Activated CD4-positive, alpha-beta T cell treated with anti-CD3 and anti-CD28 coated beads for 36 hours (primary cell): ENCODE data around the gene NR3C2. TPM values are rescaled to one million over a fixed set of nuclear protein-coding genes. Genes with fewer than 3 reads are reported as not detected.

Source experiments
- ATAC-seq: fragments of 200-7000 bp; cut with Tn5 transposase; one replicate; pipeline ENCODE4 v1.10.0; 2021; ENCODE audit warnings: mild to moderate bottlenecking, moderate library complexity
- CTCF ChIA-PET: fragments of 350-600 bp; sonication (Branson Sonifier 250); formaldehyde crosslinking; loops from one replicate; lab custom pipeline; 2021; ENCODE audit warnings: antibody characterized with exemption; lab: Charles Lee
- POLR2A ChIA-PET: fragments of 350-600 bp; sonication (Branson Sonifier 250); formaldehyde crosslinking; loops from one replicate; lab custom pipeline; 2021; ENCODE audit warnings: antibody characterized with exemption, inconsistent platforms; lab: Charles Lee
- DNase-seq: peaks from one replicate; pipeline ENCODE4 v3.0.0-alpha.2; 2020
- H3K27ac Mint-ChIP-seq: one replicate; pipeline ENCODE4 v1.8.0; 2021; ENCODE audit warnings: mixed read lengths
- H3K27me3 Mint-ChIP-seq: one replicate; pipeline ENCODE4 v1.8.0; 2021; ENCODE audit warnings: mixed read lengths
- H3K36me3 Mint-ChIP-seq: one replicate; pipeline ENCODE4 v1.8.0; 2021; ENCODE audit warnings: low read depth, mixed read lengths
- H3K4me1 Mint-ChIP-seq: one replicate; pipeline ENCODE4 v1.8.0; 2021; ENCODE audit warnings: mixed read lengths
- H3K4me3 Mint-ChIP-seq: one replicate; pipeline ENCODE4 v1.8.0; 2021; ENCODE audit warnings: mild to moderate bottlenecking, moderate library complexity, mixed read lengths
- H3K9me3 Mint-ChIP-seq: one replicate; pipeline ENCODE4 v1.8.0; 2021; ENCODE audit warnings: low read depth, mixed read lengths
- intact Hi-C, 2 experiments: fragments of 100-400 bp; cut with DNase I in 1 of 2; cut with micrococcal nuclease in 1 of 2; formaldehyde crosslinking; loops; one replicate each; pipeline versions ENCODE4 v1.14.2 to v1.15.1; 2022 to 2024; cut with DNase I, micrococcal nuclease
- total RNA-seq, 2 experiments: library from RNA; stranded (reverse); gene quantifications; one replicate each; pipeline ENCODE4 v1.2.3, GENCODE V29; 2021

Gene NR3C2
- total RNA-seq, 2 experiments from 2014 or later, result 3.7 to 5.8 TPM

- Mint-ChIP-seq H3K27ac (no peak overlapping the region), H3K9me3 (no peaks in the 10 kb centered on the region), H3K36me3 (no peaks in the 10 kb centered on the region), H3K4me1 (peaks cover 12% of the 10 kb centered on the region), H3K27me3 (no peaks in the 10 kb centered on the region), H3K4me3 (no peak overlapping the region)
- ATAC-seq (no peak), DNase-seq (no peak)
- ChIA-PET POLR2A (no interaction called here), CTCF (no interaction called here)
- intact Hi-C loops, result no loop called here
These were observed 131.5 kb downstream of the NR3C2 start for GRCh38 chr4:148310756-148311155.

- H3K4me3 Mint-ChIP-seq, result no peak overlapping the region
- H3K4me1 Mint-ChIP-seq, result peaks cover 3% of the 10 kb centered on the region
- CTCF ChIA-PET, result no interaction called here
- peaks cover 6% of the 10 kb centered on the region for H3K9me3 Mint-ChIP-seq
- intact Hi-C loops, result no loop called here
- POLR2A ChIA-PET, result no interaction called here
- peaks cover 8% of the 10 kb centered on the region for H3K36me3 Mint-ChIP-seq
- H3K27ac Mint-ChIP-seq, result no peak overlapping the region
- DNase-seq (no peak), ATAC-seq (no peak)
- H3K27me3 Mint-ChIP-seq, result no peaks in the 10 kb centered on the region
These were observed 136.5 kb downstream of the NR3C2 start for GRCh38 chr4:148305751-148306150.

DNA sequence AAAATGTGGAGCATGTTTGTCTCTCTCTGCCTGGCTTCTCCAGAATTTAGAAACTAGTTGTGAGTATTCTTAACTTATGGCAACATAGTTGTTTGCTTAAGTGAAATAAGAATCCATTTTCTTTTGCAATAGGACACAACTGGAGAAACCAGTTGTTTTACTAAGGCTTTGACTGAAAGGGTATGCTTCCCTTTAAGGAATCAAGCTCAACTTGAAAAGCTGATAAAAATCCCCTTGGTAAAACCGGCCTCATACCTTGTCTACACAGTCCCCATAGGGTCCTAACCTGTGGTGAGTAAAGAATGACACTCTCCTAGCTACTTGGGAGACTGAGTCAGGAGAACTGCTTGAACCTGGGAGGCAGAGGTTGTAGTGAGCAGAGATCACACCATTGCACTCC lies 139.8 kb downstream of the NR3C2 start:
- peaks cover 2% of the 10 kb centered on the region for H3K4me1 Mint-ChIP-seq
- H3K27me3 Mint-ChIP-seq, result no peaks in the 10 kb centered on the region
- H3K36me3 Mint-ChIP-seq, result peaks cover 22% of the 10 kb centered on the region
- H3K4me3 Mint-ChIP-seq, result no peak overlapping the region
- ChIA-PET POLR2A (no interaction called here), CTCF (no interaction called here)
- intact Hi-C loops, result no loop called here
- no peak for DNase-seq
- H3K9me3 Mint-ChIP-seq, result peaks cover 11% of the 10 kb centered on the region
- no peak overlapping the region for H3K27ac Mint-ChIP-seq
- no peak for ATAC-seq

- ChIA-PET CTCF (no interaction called here), POLR2A (no interaction called here)
- H3K27ac Mint-ChIP-seq, result no peak overlapping the region
- no peak overlapping the region for H3K4me3 Mint-ChIP-seq
- no peaks in the 10 kb centered on the region for H3K27me3 Mint-ChIP-seq
- ATAC-seq (no peak), DNase-seq (no peak)
- H3K36me3 Mint-ChIP-seq, result peaks cover 22% of the 10 kb centered on the region
- intact Hi-C loops, result no loop called here
- peaks cover 7% of the 10 kb centered on the region for H3K4me1 Mint-ChIP-seq
- H3K9me3 Mint-ChIP-seq, result peaks cover 11% of the 10 kb centered on the region
These were observed 141.3 kb downstream of the NR3C2 start for GRCh38 chr4:148300877-148301276.

DNA sequence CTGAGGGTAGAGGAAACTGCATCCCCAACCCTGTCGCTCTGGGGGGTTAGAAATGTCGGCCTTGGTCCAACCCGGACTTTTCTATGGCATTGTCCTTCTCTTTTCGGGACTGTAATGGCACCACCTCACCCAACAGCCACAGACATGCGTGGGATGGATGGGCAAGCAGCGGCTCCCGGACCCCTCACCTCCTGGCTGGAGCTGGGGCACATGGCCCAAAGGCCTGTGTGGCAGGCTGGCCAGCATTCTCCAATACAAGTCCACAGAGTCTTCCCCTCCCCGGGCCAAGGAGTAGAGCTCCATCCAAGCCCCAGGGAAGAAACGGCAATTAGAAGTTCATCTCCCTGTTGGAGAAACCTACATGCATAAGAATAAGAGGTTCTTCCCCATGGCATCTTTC lies 142.9 kb downstream of the NR3C2 start:
- Mint-ChIP-seq H3K27ac (no peak overlapping the region), H3K4me3 (no peak overlapping the region), H3K9me3 (peaks cover 11% of the 10 kb centered on the region), H3K36me3 (peaks cover 21% of the 10 kb centered on the region), H3K27me3 (no peaks in the 10 kb centered on the region), H3K4me1 (peaks cover 14% of the 10 kb centered on the region)
- ATAC-seq, result no peak
- CTCF ChIA-PET, result interaction anchor here (0.7 kb wide), 1 partner anchor 158 kb away, joined by 3 read pairs; no protein-coding TSS in a partner anchor
- POLR2A ChIA-PET, result no interaction called here
- DNase-seq, result no peak
- intact Hi-C loops, result no loop called here

GRCh38 chr4:148296498-148296897 lies 145.7 kb downstream of the NR3C2 start:
- DNase-seq (no peak), ATAC-seq (no peak)
- Mint-ChIP-seq H3K4me3 (no peak overlapping the region), H3K36me3 (peaks cover 18% of the 10 kb centered on the region), H3K27ac (no peak overlapping the region), H3K9me3 (peaks cover 7% of the 10 kb centered on the region), H3K4me1 (peaks cover 24% of the 10 kb centered on the region), H3K27me3 (no peaks in the 10 kb centered on the region)
- ChIA-PET POLR2A (interaction anchor here (0.5 to 0.6 kb wide), 2 partner anchors 197 to 235 kb away, joined by 3 to 4 read pairs; no protein-coding TSS in a partner anchor), CTCF (interaction anchor here (0.5 kb wide), 1 partner anchor 48 kb away, joined by 3 read pairs; no protein-coding TSS in a partner anchor)
- intact Hi-C loops, result no loop called here

GRCh38 chr4:148295642-148296041 lies 146.6 kb downstream of the NR3C2 start:
- H3K27ac Mint-ChIP-seq, result no peak overlapping the region
- H3K4me1 Mint-ChIP-seq, result peaks cover 28% of the 10 kb centered on the region
- intact Hi-C loops, result no loop called here
- POLR2A ChIA-PET, result interaction anchor here (0.5 kb wide), 1 partner anchor 235 kb away, joined by 4 read pairs; no protein-coding TSS in a partner anchor
- H3K9me3 Mint-ChIP-seq, result peaks cover 4% of the 10 kb centered on the region
- CTCF ChIA-PET, result interaction anchor here (0.5 to 1.1 kb wide), 2 partner anchors 49 to 203 kb away, joined by 3 read pairs; no protein-coding TSS in a partner anchor
- no peak for ATAC-seq
- DNase-seq, result no peak
- peaks cover 13% of the 10 kb centered on the region for H3K36me3 Mint-ChIP-seq
- no peak overlapping the region for H3K4me3 Mint-ChIP-seq
- no peaks in the 10 kb centered on the region for H3K27me3 Mint-ChIP-seq

- Mint-ChIP-seq H3K9me3 (no peaks in the 10 kb centered on the region), H3K27ac (no peak overlapping the region), H3K4me3 (no peak overlapping the region), H3K4me1 (peaks cover 35% of the 10 kb centered on the region), H3K27me3 (no peaks in the 10 kb centered on the region), H3K36me3 (peaks cover 5% of the 10 kb centered on the region)
- ATAC-seq (no peak), DNase-seq (no peak)
- intact Hi-C loops, result no loop called here
- ChIA-PET POLR2A (no interaction called here), CTCF (interaction anchor here (0.5 kb wide), 1 partner anchor 347 kb away, joined by 3 read pairs; no protein-coding TSS in a partner anchor)
These were observed 148.6 kb downstream of the NR3C2 start for GRCh38 chr4:148293571-148293970.

GRCh38 chr4:148292686-148293085 lies 149.5 kb downstream of the NR3C2 start:
- ATAC-seq (no peak), DNase-seq (no peak)
- H3K9me3 Mint-ChIP-seq, result no peaks in the 10 kb centered on the region
- H3K27ac Mint-ChIP-seq, result no peak overlapping the region
- H3K36me3 Mint-ChIP-seq, result no peaks in the 10 kb centered on the region
- ChIA-PET POLR2A (no interaction called here), CTCF (no interaction called here)
- H3K4me3 Mint-ChIP-seq, result no peak overlapping the region
- peaks cover 33% of the 10 kb centered on the region for H3K4me1 Mint-ChIP-seq
- intact Hi-C loops, result no loop called here
- no peaks in the 10 kb centered on the region for H3K27me3 Mint-ChIP-seq

DNA sequence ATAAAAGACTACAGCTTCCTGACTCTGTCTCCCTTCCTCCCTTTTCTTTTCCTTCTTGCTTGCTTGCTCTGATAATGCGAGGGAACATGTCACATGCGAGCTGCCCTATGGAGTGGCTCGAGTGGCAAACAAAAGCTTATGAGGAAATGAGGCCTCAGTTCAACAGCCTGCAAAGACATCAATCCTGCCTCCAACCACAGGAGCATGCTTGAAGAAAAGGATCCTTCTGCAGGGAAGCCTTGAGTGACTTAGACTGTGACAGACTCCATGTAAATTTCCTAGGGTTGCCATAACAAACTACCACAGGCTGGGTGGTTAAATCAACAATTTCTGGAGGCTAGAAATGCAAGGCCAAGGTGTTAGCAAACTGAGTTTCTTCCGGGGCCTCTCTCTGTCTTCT lies 152.5 kb downstream of the NR3C2 start:
- no peaks in the 10 kb centered on the region for H3K36me3 Mint-ChIP-seq
- H3K27ac Mint-ChIP-seq, result no peak overlapping the region
- ATAC-seq, result no peak
- POLR2A ChIA-PET, result no interaction called here
- intact Hi-C loops, result no loop called here
- H3K4me1 Mint-ChIP-seq, result peaks cover 24% of the 10 kb centered on the region
- no peak for DNase-seq
- CTCF ChIA-PET, result no interaction called here
- no peak overlapping the region for H3K4me3 Mint-ChIP-seq
- no peaks in the 10 kb centered on the region for H3K9me3 Mint-ChIP-seq
- H3K27me3 Mint-ChIP-seq, result no peaks in the 10 kb centered on the region

DNA sequence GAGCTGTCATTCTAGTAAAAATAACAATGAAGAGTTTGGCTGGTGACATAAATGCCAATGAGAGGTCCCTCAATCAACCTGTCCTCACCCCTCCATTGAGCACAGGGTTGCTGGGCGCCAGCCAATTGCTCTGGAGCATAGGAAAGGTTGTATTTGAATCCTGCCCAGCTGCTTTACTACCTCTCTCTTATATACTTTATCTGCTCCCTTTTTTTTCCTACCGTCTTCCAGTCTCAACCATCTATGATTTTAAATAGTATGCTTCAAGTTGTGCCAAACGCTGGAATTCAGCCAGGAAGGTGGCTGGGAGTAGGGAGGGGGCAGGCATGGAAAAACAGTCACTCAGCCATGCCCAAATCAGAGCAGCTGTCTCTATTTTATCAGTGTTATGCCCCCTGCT lies 153.8 kb downstream of the NR3C2 start:
- Mint-ChIP-seq H3K9me3 (no peaks in the 10 kb centered on the region), H3K4me3 (no peak overlapping the region), H3K36me3 (no peaks in the 10 kb centered on the region), H3K27me3 (no peaks in the 10 kb centered on the region), H3K27ac (no peak overlapping the region), H3K4me1 (peaks cover 23% of the 10 kb centered on the region)
- CTCF ChIA-PET, result no interaction called here
- intact Hi-C loops, result no loop called here
- POLR2A ChIA-PET, result no interaction called here
- ATAC-seq, result no peak
- DNase-seq, result no peak

DNA sequence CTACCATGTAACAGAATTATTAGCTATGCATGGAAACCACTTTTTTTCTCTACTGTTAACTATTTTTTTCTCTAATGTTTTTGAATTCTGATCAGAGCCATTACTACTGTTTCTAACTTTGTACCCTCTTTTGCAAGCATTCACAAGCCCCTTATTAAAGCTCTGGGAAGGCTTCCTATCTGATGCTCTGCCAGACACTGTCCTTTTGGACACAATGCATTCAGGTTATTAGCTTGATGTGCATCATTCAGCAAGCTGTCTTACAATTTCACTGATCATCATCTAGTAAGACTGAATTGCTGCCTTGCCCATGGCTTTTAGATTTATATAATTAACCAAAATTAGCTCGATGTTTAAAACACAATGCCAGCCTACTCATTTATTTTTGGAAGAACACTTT lies 155.1 kb downstream of the NR3C2 start:
- ChIA-PET CTCF (interaction anchor here (1.1 kb wide), 1 partner anchor 170 kb away, joined by 4 read pairs; no protein-coding TSS in a partner anchor), POLR2A (no interaction called here)
- Mint-ChIP-seq H3K27ac (no peak overlapping the region), H3K36me3 (no peaks in the 10 kb centered on the region), H3K4me1 (peaks cover 27% of the 10 kb centered on the region), H3K9me3 (no peaks in the 10 kb centered on the region), H3K4me3 (no peak overlapping the region), H3K27me3 (no peaks in the 10 kb centered on the region)
- DNase-seq, result no peak
- ATAC-seq, result no peak
- intact Hi-C loops, result no loop called here
